ENCODE measurements around the gene SLC25A33.

GRCh38 chr1:9557624-9558023, 18.4 kb downstream of the SLC25A33 start:
- TF ChIP-seq CTCF (conservative IDR thresholded peaks at IDR 0.05; ENCODE audit: low read depth, low read length): no peak
- no peak for TF ChIP-seq EZH2 (IDR thresholded peaks at IDR 0.05; ENCODE audit: borderline replicate concordance, low read depth, low read length, poor library complexity, severe bottlenecking)

All from A673 (cell line).